D721Med (cell line): ENCODE data around the gene KRT74.

Experiments
- DNase-seq: peaks from one replicate; pipeline ENCODE4 v3.0.0; 2011; ENCODE audit warnings: low spot score; ENCODE audit not compliant: insufficient read length
- FAIRE-seq: peaks from 2 replicates; lab custom pipeline; 2011; peaks lifted over from hg19 to GRCh38; lab: Jason Lieb, UNC
- TF ChIP-seq, protein P1 (sequence below): IDR thresholded peaks from 2 replicates; pipeline ENCODE4 v1.5.1; 2012; ENCODE audit warnings: mild to moderate bottlenecking, control low read depth; ENCODE audit not compliant: insufficient read depth; ENCODE audit errors: missing control alignments

Gene KRT74

DNA sequence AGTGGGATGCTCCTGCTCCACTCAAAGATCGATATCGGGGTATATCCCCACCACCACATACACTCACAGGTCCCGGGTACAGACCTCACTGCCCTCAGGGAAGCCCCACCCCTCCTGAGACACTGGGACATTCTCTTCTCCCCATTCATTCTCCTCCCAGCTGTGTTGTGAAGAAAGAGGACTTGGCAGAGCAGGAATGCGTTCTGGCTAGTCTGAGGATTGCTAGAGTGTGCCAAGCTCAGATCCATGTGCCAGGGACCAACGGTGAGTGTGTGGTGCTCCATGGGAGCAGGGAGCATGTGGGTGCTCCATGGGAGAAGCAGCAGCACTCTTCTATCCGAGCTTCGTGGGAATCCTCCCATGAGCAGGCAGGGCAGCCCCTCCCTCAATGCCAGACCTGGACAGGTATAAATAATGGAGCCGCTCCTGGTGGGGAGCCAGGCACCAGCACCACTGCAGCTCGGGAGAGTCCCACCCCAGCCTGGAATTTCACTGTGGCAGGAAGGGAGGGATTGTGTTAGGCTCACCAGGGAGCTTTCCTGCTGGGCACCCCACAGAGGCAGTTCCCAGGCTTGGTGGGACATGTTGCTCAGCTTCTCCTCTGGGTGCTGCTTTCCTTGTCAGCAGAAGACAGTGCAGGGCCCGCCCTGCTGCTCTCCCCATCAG lies 51.2 kb downstream of the KRT74 start:
- TF ChIP-seq, protein P1, sequence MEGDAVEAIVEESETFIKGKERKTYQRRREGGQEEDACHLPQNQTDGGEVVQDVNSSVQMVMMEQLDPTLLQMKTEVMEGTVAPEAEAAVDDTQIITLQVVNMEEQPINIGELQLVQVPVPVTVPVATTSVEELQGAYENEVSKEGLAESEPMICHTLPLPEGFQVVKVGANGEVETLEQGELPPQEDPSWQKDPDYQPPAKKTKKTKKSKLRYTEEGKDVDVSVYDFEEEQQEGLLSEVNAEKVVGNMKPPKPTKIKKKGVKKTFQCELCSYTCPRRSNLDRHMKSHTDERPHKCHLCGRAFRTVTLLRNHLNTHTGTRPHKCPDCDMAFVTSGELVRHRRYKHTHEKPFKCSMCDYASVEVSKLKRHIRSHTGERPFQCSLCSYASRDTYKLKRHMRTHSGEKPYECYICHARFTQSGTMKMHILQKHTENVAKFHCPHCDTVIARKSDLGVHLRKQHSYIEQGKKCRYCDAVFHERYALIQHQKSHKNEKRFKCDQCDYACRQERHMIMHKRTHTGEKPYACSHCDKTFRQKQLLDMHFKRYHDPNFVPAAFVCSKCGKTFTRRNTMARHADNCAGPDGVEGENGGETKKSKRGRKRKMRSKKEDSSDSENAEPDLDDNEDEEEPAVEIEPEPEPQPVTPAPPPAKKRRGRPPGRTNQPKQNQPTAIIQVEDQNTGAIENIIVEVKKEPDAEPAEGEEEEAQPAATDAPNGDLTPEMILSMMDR, result no peak
- DNase-seq (no peak), FAIRE-seq (no peak)

DNA sequence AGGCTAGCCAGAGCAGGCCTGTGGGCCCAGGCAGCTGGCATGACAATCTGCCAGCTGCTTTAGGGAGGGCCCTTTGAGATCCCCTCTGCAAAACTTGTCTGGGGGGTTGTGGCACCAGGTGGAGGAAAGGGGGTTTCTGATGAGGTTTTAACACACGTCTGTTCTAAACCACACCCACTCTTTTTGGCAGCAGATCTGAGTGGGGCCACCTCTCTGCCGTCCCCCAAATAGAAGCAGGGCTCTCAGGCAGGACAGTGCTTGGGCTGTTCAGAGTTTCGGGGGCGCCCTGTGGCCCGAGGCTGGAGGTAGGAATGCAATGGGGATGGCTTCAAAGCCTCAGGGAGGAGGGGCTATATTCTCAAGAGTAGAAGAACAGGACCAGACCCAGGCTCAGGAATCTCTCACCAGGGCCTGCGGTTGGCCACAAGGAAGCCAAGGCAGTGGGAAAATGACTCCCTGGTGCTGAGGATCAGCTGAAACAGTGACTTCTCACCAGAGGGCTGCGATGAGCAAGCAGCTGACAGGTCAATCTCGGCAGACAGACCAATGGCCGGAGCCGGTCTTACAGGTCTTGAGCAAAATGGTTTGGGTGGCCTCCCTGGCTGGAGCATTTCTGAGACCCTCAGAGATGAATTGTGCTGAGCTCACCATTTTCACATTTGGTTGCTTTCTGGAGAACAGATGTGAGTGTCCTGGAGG lies 51.9 kb downstream of the KRT74 start:
- TF ChIP-seq, protein P1, result no peak
- no peak for FAIRE-seq
- DNase-seq, result no peak

DNA sequence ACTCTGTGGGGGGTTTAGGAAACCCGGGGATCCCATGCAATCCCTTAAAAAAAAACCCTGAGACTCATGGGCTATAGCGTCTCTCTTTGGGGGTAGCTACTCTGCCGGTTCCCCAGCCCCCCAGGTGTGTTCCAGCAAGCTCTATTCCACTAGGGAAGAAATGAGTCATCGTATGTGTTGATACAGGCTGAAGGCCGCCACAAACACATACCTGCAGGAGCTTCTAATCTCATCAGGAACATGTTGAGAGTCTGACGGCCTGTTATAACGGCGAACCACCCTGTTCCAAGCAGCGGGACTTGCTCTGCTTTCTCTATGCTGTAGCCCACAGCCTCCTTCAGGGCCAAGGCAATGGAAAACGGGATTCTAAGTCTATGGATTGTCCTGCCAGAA lies 52.5 kb downstream of the KRT74 start:
- DNase-seq, result no peak
- no peak for FAIRE-seq
- TF ChIP-seq, protein P1, result no peak

DNA sequence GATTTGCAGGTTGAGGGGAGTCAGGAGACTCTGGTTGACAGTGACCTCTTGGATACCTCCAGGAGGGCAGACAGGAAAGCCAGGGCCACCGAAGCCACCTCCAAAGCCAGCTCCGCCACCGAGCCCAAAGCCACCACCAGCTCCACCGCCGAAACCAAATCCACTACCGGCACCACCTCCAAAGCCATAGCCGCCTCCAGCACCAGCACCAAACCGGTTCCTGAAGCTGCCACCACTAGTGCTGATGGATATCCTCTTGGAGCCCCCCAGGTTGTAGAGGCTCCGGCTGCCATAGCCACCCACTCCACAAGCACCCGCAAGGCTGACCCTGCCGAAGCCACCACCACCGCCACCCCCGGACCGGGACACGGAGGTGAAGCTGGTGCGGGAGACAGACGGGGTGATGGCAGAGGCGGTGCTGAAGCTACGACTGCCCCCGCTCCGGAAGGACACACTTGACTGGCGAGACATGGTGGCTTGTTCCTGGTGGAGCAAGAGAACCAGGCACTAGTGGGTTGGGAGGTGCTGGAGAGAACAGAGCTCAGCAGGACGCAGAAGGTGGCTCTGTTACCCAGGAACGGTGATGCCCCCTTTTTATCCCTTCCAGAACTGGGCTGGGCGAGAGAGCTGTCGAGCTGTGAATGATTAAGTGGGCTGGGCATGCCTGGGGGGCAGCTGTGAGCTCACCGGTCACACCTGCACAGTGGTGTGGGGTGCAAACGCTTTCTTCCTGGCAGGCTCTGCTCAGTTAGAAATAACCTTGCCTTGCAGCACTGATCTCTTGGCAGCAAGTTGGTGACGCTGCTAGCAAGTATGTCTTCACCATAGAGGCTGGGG lies 53.6 kb downstream of the KRT74 start, which contains the start of gene KRT5:
KRT5 (minus strand) TSS at position 569 of the 837 bp plus-strand sequence; CDS start at position 471, 98 bp downstream.
- TF ChIP-seq, protein P1, result no peak
- FAIRE-seq (no peak), DNase-seq (no peak)

- FAIRE-seq (no peak), DNase-seq (no peak)
- TF ChIP-seq, protein P1, result no peak
Observed at GRCh38 chr12:52519387-52519703, 54.3 kb downstream of the KRT74 start.

- DNase-seq (no peak), FAIRE-seq (no peak)
- TF ChIP-seq, protein P1, result no peak
Observed at GRCh38 chr12:52518574-52519386, 54.9 kb downstream of the KRT74 start.
